GM21447 (cell line): ENCODE data around the gene GPRIN1.
A peak's percentile ranks its signal among the peaks of the same experiment; 100 is the strongest.
"Not testable (repeated sequence)": the region's sequence is repeated elsewhere in the genome, so short reads cannot be mapped to it uniquely, and the experiment has no call there.

ENCODE experiments used
- ATAC-seq: cut with Tn5 transposase; IDR thresholded peaks from one replicate; pipeline ENCODE4 v1.9.1; 2021; ENCODE audit not compliant: unreplicated experiment

Gene GPRIN1

GRCh38 chr5:176575488-176576422 is 34.2 kb downstream of the GPRIN1 start:
- no peak for ATAC-seq

- no peak for ATAC-seq
These were observed 34.9 kb downstream of the GPRIN1 start for GRCh38 chr5:176575066-176575465.

- no peak for ATAC-seq
These were observed 35.7 kb downstream of the GPRIN1 start for GRCh38 chr5:176574297-176574591.

- peak; percentile 72 for ATAC-seq
These were observed 36.2 kb downstream of the GPRIN1 start for GRCh38 chr5:176573564-176574296.

GRCh38 chr5:176570044-176570443 is 39.9 kb downstream of the GPRIN1 start:
- ATAC-seq: no peak

- ATAC-seq: no peak
These were observed 41.3 kb downstream of the GPRIN1 start for GRCh38 chr5:176568657-176569056.

- no peak for ATAC-seq
These were observed 44.1 kb downstream of the GPRIN1 start for GRCh38 chr5:176565760-176566288.

- ATAC-seq: no peak
These were observed 46.0 kb downstream of the GPRIN1 start for GRCh38 chr5:176564002-176564401.

GRCh38 chr5:176562189-176562588 is 47.8 kb downstream of the GPRIN1 start:
- no peak for ATAC-seq

- no peak for ATAC-seq
These were observed 48.7 kb downstream of the GPRIN1 start for GRCh38 chr5:176561259-176561658.

- no peak for ATAC-seq
These were observed 49.6 kb downstream of the GPRIN1 start for GRCh38 chr5:176560364-176560763.

GRCh38 chr5:176559683-176560082 is 50.3 kb downstream of the GPRIN1 start:
- ATAC-seq: no peak

- no peak for ATAC-seq
These were observed 52.1 kb downstream of the GPRIN1 start for GRCh38 chr5:176557846-176558245.

- no peak for ATAC-seq
These were observed 56.5 kb downstream of the GPRIN1 start for GRCh38 chr5:176553260-176554085.

GRCh38 chr5:176552332-176552869 is 57.6 kb downstream of the GPRIN1 start:
- no peak for ATAC-seq

- not testable (repeated sequence) for ATAC-seq
These were observed 59.0 kb downstream of the GPRIN1 start for GRCh38 chr5:176550937-176551336.

GRCh38 chr5:176550275-176550831 is 59.6 kb downstream of the GPRIN1 start:
- ATAC-seq: no peak

GRCh38 chr5:176549871-176550270 is 60.1 kb downstream of the GPRIN1 start:
- ATAC-seq: no peak

GRCh38 chr5:176548967-176549444 is 61.0 kb downstream of the GPRIN1 start, which contains the start of gene CDHR2:
CDHR2 (plus strand) TSS chr5:176549342; CDS start chr5:176565353, 16,011 bp downstream.
- no peak for ATAC-seq

- no peak for ATAC-seq
These were observed 62.2 kb downstream of the GPRIN1 start for GRCh38 chr5:176547802-176548201.
